ENCODE measurements around the gene CCSER1.

DNA sequence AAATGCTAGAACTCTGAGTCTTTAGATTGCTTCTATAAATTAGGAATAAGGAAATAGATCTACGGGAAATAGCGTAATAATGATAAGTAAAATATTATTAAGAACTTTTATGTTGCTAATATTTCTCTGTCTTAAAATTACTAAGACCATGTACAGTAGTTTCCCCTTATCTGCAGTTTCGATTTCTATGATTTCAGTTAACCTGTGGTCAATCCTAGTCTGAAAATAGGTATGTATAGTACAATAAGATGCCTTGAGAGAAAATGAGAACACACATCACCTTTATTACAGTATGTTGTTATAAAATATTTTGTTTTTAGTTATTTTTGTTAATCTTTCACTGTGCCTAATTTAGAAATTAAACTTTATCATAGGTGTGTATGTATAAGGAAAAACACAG is 92.6 kb downstream of the CCSER1 start:
- TF ChIP-seq POLR2A (IDR thresholded peaks at IDR 0.05) = no peak
- TF ChIP-seq, protein P1, sequence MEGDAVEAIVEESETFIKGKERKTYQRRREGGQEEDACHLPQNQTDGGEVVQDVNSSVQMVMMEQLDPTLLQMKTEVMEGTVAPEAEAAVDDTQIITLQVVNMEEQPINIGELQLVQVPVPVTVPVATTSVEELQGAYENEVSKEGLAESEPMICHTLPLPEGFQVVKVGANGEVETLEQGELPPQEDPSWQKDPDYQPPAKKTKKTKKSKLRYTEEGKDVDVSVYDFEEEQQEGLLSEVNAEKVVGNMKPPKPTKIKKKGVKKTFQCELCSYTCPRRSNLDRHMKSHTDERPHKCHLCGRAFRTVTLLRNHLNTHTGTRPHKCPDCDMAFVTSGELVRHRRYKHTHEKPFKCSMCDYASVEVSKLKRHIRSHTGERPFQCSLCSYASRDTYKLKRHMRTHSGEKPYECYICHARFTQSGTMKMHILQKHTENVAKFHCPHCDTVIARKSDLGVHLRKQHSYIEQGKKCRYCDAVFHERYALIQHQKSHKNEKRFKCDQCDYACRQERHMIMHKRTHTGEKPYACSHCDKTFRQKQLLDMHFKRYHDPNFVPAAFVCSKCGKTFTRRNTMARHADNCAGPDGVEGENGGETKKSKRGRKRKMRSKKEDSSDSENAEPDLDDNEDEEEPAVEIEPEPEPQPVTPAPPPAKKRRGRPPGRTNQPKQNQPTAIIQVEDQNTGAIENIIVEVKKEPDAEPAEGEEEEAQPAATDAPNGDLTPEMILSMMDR (IDR thresholded peaks at IDR 0.05 in 8 of 11, conservative IDR thresholded peaks at IDR 0.05 in 3 of 11) = no peak
